RWPE2 (cell line): ENCODE measurements around the gene HIF1A.
A peak's percentile ranks its signal among the peaks of the same experiment; 100 is the strongest.

Experiments
- ATAC-seq: fragments of 200-7000 bp; cut with Tn5 transposase; 3 replicates; pipeline ENCODE4 v1.9.1; 2021; ENCODE audit warnings: low read depth
- DNase-seq: peaks from one replicate; pipeline ENCODE4 v3.0.0-alpha.2; 2020; ENCODE audit warnings: low spot score
- H3K27ac ChIP-seq: fragments of 450-650 bp; 2 replicates; pipeline ENCODE4 v1.5.1; 2017; ENCODE audit warnings: mild to moderate bottlenecking; ENCODE audit not compliant: poor library complexity, severe bottlenecking
- H3K27me3 ChIP-seq: fragments of 250-450 bp; sonication (Bioruptor Pico); 2 replicates; pipeline ENCODE4 v1.5.1; 2021; ENCODE audit warnings: mild to moderate bottlenecking, moderate library complexity; ENCODE audit not compliant: insufficient read depth, poor library complexity, severe bottlenecking
- H3K36me3 ChIP-seq: fragments of 250-450 bp; sonication (Bioruptor Pico); 2 replicates; pipeline ENCODE4 v1.5.1; 2020; ENCODE audit warnings: low read depth, mild to moderate bottlenecking, moderate library complexity
- H3K4me1 ChIP-seq: fragments of 250-450 bp; sonication (Bioruptor Pico); 2 replicates; pipeline ENCODE4 v1.5.1; 2021; ENCODE audit warnings: mild to moderate bottlenecking, moderate library complexity; ENCODE audit not compliant: insufficient read depth, poor library complexity, severe bottlenecking
- H3K4me3 ChIP-seq: fragments of 250-450 bp; sonication (Bioruptor Pico); 2 replicates; pipeline ENCODE4 v1.5.1; 2021; ENCODE audit warnings: mild to moderate bottlenecking, moderate library complexity; ENCODE audit not compliant: severe bottlenecking
- H3K9me3 ChIP-seq: fragments of 250-450 bp; sonication (Bioruptor Pico); 2 replicates; pipeline ENCODE4 v1.5.1; 2021; ENCODE audit warnings: mild to moderate bottlenecking, moderate library complexity; ENCODE audit not compliant: severe bottlenecking
- TF ChIP-seq, protein P1 (sequence below): fragments of 450-650 bp; IDR thresholded peaks from one replicate; pipeline ENCODE4 v1.5.1; 2017; ENCODE audit warnings: mild to moderate bottlenecking, moderate library complexity; ENCODE audit not compliant: poor library complexity, severe bottlenecking

Gene HIF1A

DNA sequence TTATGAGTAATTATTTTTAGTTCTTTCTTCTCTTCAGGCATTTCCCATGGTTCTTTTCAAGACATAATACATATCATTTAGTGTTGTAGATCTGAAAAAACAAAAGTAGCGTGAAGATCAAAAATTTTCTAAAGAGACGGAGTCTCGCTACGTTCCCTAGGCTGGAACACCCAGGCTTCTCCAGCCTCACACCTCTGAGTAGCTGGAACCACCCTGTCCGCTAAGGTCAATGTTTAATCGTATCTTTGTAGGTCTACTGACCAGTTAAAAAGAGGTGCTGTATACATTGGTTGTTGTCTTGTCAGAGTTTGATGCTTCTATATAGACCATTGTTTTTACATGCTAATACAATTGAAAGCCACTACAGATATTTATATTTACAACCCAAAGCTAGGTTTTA is 1.3 kb upstream of the HIF1A start:
- TF ChIP-seq, protein P1, sequence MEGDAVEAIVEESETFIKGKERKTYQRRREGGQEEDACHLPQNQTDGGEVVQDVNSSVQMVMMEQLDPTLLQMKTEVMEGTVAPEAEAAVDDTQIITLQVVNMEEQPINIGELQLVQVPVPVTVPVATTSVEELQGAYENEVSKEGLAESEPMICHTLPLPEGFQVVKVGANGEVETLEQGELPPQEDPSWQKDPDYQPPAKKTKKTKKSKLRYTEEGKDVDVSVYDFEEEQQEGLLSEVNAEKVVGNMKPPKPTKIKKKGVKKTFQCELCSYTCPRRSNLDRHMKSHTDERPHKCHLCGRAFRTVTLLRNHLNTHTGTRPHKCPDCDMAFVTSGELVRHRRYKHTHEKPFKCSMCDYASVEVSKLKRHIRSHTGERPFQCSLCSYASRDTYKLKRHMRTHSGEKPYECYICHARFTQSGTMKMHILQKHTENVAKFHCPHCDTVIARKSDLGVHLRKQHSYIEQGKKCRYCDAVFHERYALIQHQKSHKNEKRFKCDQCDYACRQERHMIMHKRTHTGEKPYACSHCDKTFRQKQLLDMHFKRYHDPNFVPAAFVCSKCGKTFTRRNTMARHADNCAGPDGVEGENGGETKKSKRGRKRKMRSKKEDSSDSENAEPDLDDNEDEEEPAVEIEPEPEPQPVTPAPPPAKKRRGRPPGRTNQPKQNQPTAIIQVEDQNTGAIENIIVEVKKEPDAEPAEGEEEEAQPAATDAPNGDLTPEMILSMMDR, result no peak
- H3K27me3 ChIP-seq, result no peaks in the 10 kb centered on the region
- H3K36me3 ChIP-seq, result peaks cover 35% of the 10 kb centered on the region
- DNase-seq (no peak), ATAC-seq (no peak)
- no peaks in the 10 kb centered on the region for H3K9me3 ChIP-seq
- peaks cover 8% of the 10 kb centered on the region for H3K4me1 ChIP-seq
- peak overlapping the region; percentile 93 for H3K27ac ChIP-seq
- H3K4me3 ChIP-seq, result no peak overlapping the region

DNA sequence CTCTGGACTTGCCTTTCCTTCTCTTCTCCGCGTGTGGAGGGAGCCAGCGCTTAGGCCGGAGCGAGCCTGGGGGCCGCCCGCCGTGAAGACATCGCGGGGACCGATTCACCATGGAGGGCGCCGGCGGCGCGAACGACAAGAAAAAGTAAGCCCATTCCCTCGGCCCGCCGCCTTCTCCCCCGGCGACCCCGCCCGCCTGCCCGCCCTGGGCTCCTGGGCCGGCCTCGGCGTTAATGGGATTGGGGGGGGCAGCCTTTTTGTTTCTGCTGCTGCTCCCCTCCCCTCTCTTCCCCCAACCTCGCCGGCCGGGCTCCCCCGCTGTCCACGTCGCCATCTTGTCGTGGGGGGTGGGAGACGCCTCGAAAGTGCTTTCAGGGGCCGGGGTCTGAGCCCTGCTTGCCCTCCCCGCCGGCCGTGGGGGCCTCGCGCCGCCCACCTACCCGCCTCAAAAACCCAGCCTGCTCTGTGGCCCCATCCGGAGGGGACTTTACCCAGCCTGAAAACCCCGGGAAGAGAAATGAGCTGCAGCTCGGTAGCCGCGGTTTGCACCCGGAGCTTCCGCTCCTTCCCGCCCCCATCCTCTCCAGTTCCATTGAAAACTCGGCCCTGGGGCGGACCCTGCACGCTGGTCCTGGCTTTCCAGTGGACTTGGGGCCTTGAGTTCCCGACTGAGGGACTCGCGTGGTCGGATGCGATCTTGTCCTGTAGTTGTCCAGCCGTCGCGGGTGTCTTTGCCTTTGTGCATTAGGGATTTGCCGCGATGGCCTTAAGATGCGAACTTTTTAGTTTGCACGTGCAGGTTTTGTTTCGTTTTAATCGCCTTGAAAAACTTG is 598 bp downstream of the HIF1A start:
- Histone ChIP-seq H3K27ac (peak overlapping the region; percentile 93), H3K36me3 (peaks cover 54% of the 10 kb centered on the region), H3K4me1 (peaks cover 11% of the 10 kb centered on the region), H3K27me3 (no peaks in the 10 kb centered on the region), H3K9me3 (no peaks in the 10 kb centered on the region), H3K4me3 (peak overlapping the region; percentile 80)
- ATAC-seq (peak; percentile 23), DNase-seq (peak; percentile 78)
- TF ChIP-seq, protein P1, result no peak

DNA sequence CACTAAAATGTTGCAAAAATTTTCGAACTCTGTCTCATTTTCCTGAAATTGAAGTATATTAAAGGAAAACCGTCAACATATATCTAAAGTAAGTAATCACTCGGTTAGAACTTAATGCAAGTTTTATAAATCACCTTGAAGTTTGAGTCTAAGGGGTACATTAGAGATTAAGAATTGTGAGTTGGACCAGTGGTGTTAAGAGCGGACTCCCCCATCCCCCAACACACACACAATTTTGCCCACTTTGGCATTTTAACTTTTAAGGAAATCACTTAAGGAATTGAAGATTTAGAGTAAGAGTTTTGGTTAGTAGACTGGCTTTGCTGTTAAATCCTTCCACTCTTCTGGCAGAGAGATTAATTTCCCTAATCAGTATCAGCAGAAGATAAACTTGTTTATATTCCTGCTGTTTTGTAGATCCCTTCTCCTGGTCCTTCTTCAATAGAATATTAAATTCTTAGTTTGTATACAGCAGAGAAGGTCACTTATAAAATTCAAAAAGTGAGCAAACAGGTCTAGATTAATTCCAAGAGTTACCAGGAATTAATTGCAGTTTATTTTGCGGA is 1.5 kb downstream of the HIF1A start:
- no peaks in the 10 kb centered on the region for H3K9me3 ChIP-seq
- ATAC-seq (no peak), DNase-seq (no peak)
- peak overlapping the region; percentile 80 for H3K4me3 ChIP-seq
- TF ChIP-seq, protein P1, result no peak
- peak overlapping the region; percentile 93 for H3K27ac ChIP-seq
- peaks cover 14% of the 10 kb centered on the region for H3K4me1 ChIP-seq
- no peaks in the 10 kb centered on the region for H3K27me3 ChIP-seq
- peaks cover 63% of the 10 kb centered on the region for H3K36me3 ChIP-seq

DNA sequence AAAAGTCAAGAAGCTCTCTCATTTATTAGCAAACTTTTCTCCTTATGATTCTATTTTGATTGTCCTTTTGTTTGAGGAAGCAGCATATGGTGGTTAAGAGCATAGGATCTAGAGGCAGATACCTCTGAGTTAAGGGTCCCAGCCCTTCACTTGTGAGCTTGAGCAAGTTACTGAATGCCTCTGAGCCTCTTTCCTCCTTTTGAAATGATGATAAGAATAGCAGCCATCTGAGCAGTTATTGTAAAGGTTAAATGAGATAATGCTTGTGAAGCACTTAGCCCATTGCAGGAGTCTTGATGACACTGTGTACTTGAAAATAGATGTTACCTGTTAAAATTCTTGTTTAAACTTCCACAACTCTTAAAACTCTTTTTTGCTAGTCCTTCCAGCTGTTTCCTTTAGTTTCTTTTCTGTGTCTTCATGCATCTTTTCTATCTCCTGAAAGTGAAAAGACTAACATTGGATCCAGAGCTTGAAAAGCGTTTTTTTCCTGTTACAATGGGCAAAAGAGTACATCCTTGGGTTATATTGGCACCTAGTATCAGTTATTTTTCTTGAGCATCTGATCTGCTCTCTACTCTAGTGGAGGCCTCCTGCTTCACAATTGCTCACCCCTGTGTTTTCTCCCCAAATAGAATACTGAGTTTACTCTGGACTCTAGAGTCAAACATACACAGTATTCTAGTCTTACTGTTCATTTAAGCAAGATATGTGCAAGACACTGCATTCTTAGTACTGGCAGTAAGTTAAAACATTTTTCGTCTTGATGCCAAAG is 3.1 kb downstream of the HIF1A start:
- Histone ChIP-seq H3K27me3 (no peaks in the 10 kb centered on the region), H3K27ac (peak overlapping the region; percentile 93), H3K4me3 (peak overlapping the region; percentile 80), H3K36me3 (peaks cover 76% of the 10 kb centered on the region), H3K4me1 (peaks cover 24% of the 10 kb centered on the region), H3K9me3 (no peaks in the 10 kb centered on the region)
- ATAC-seq (peak; percentile 8; the same call in 1 of the 3 replicates), DNase-seq (no peak)
- TF ChIP-seq, protein P1, result no peak
